AG09309 (cell line): ENCODE measurements around the gene RERE.
A peak's percentile ranks its signal among the peaks of the same experiment; 100 is the strongest.

Experiments
- DNase-seq: peaks from one replicate; pipeline ENCODE4 v3.0.0-alpha.2; 2010; ENCODE audit warnings: low read depth
- H3K4me3 ChIP-seq: 2 replicates; pipeline ENCODE4 v1.5.1; 2011; ENCODE audit warnings: mild to moderate bottlenecking, low read depth, low read length, moderate library complexity; ENCODE audit not compliant: control insufficient read depth
- CTCF ChIP-seq: IDR thresholded peaks from 2 replicates; pipeline ENCODE4 v1.5.1; 2011; ENCODE audit warnings: mild to moderate bottlenecking, low read depth, low read length, inconsistent platforms; ENCODE audit not compliant: insufficient read depth, control insufficient read depth; ENCODE audit errors: missing control alignments

RERE gene

GRCh38 chr1:8560611-8561544 lies 256.6 kb downstream of the RERE start:
- peak; percentile 14 for DNase-seq
- TF ChIP-seq CTCF, result peak; percentile 72
- H3K4me3 ChIP-seq, result no peak overlapping the region

GRCh38 chr1:8560035-8560434 lies 257.4 kb downstream of the RERE start:
- DNase-seq, result no peak
- TF ChIP-seq CTCF, result no peak
- no peak overlapping the region for H3K4me3 ChIP-seq

GRCh38 chr1:8555582-8555981 lies 261.9 kb downstream of the RERE start:
- H3K4me3 ChIP-seq, result no peak overlapping the region
- no peak for DNase-seq
- TF ChIP-seq CTCF, result no peak

- no peak for DNase-seq
- no peak overlapping the region for H3K4me3 ChIP-seq
- TF ChIP-seq CTCF, result no peak
Observed at GRCh38 chr1:8554956-8555534, 262.4 kb downstream of the RERE start.

GRCh38 chr1:8552820-8553397 lies 264.5 kb downstream of the RERE start:
- H3K4me3 ChIP-seq, result no peak overlapping the region
- DNase-seq, result no peak

More at GRCh38 chr1:8552820-8553397, 264.5 kb downstream of the RERE start:
- TF ChIP-seq CTCF, result no peak
